Globus pallidus (tissue), 1 donor: ENCODE results near the gene CEP170B.
"Not testable (repeated sequence)": the region's sequence is repeated elsewhere in the genome, so short reads cannot be mapped to it uniquely, and the experiment has no call there.

Experiments used
- DNase-seq: peaks from one replicate; pipeline ENCODE4 v3.0.0-alpha.2; 2015; ENCODE audit warnings: low spot score

Gene CEP170B

DNA sequence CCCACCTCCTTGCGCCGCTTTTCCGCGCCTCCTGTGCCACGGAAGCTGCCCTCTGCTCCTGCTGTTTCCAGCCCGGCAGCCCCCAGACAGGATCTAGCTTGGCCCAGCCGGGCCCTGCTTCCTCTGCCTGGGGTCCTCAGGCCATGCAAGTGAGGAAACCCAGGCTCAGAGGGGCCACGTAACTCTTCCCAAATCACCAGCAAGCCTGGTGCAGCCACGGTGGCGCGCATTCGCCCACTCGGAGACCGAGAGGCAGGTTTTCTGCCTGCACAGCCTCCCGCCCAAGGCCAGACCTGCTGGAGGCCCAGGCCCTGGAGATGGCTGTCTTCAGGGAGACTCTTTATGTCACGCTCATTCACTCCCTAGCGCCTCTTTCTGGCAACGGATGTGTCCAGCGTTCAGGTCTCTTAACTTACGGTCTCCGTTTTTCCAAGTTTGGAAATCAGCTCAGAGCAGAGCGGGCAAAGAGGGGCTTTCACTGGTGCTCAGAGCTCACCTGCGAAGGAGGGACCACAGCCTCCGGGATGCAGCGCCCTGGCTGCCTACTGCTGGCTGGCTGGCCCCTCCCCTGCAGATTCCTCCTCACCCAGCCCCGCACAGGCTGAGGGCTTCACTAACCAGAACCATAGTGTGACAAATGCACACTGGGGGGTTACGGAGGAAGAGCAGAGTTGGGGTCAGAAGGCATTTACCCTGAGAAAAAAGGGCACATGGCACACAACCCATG lies 20.6 kb upstream of the CEP170B start:
- no peak for DNase-seq

DNA sequence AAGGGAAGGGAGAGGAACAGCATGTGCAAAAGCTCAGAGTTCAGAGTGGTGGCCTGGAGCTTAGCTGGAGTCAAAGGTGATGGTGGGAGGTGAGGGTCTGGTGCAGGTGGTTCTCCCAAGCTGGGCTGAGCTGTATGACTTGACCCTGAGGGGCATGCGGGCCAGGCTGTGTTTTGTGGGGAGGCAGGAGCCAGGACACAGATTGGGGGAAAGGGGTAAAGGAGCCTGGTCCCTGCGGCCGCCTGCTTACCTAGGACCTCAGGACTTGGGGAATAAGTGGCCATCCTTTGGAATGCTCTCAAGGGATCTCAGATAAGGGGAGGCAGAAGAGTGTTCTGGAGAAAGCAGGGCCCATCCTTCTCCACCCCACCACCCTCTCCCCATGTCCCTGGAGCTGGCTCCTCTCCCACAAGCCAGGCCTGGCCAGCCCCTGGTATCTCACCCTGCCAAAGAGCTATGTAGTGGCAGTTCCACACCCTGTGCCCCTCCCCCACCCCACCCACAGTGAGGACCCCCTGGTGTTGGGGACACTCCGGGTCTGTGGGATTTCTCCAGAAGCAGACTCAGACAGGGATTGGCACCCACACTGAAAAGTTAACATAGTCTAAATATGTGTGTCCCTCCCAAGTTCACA lies 19.9 kb upstream of the CEP170B start:
- DNase-seq, result no peak

DNA sequence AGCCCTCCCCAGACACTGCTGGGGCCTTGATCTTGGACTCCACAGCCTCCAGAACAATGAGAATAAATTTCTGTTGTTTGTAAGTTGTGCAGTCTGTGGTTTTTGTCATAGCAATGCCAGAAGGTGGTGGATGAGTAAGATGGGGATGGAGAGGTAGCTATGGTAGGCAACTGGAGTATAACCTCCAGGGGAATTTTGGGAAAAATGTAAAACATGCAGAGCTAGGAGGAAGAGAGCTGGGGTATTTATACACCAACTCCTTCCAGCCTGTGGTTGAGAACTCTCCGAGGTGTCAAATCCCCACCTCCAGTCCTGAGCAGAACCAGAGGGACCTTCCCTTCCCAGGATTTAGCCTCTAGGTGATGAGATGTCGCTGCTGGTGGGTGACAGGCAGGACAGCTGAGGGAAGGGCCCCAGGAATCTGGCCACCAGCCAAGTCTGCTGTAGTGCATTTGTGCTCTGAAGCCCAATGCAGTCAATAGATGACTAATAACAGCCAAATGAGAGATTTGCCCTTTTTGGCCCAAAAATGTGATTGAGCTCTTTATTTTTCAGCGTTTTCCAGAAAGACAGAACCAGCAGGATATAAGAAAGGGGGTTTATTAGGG lies 19.1 kb upstream of the CEP170B start:
- no peak for DNase-seq

DNA sequence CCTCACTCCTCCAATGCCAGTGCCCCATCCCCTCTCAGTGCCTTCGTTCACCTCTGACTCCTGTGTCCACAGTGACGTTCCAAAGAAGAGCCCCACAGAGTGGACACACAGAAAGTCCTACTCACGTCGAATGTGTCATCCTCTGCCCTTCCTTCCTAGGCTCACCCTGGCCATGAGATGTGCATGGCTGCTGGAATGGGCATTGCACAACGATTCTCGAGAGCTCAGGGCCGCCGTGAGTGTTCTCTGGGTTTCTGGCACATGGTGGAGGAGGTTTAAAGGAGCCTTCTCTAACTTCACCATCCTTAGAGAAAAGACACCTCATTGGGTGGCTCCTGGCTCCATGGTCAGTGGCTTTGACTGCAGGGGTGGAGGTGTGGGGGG lies 12.8 kb upstream of the CEP170B start:
- no peak for DNase-seq

DNA sequence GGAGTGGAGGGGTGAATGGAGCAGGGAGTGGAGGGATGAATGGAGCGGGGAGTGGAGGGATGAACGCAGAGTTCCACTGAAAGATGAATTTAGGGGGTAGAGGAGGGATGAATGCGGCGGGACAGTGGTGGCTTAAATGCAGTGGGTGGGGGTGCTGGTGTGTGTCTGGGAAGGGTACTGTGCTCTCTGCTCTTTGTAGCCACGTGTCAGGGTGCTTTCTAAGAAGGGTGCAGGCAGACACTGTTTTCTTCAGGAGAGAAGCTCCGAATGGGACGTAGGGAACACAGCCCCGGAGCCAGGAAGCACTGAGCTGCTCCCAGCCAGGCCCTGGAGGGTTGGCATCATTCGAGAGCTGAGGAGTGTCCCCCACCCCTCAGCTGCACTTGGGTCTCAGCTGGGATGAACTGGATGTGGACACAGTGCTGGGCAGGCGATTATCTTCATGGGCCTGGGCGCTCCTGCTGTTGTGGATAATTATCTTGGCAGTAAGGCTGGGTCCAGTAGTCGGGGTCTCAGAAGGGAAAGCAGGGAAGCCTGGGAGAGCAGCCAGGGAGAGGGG lies 9.5 kb upstream of the CEP170B start:
- no peak for DNase-seq

GRCh38 chr14:104856157-104856868 lies 8.8 kb upstream of the CEP170B start:
- no peak for DNase-seq

DNA sequence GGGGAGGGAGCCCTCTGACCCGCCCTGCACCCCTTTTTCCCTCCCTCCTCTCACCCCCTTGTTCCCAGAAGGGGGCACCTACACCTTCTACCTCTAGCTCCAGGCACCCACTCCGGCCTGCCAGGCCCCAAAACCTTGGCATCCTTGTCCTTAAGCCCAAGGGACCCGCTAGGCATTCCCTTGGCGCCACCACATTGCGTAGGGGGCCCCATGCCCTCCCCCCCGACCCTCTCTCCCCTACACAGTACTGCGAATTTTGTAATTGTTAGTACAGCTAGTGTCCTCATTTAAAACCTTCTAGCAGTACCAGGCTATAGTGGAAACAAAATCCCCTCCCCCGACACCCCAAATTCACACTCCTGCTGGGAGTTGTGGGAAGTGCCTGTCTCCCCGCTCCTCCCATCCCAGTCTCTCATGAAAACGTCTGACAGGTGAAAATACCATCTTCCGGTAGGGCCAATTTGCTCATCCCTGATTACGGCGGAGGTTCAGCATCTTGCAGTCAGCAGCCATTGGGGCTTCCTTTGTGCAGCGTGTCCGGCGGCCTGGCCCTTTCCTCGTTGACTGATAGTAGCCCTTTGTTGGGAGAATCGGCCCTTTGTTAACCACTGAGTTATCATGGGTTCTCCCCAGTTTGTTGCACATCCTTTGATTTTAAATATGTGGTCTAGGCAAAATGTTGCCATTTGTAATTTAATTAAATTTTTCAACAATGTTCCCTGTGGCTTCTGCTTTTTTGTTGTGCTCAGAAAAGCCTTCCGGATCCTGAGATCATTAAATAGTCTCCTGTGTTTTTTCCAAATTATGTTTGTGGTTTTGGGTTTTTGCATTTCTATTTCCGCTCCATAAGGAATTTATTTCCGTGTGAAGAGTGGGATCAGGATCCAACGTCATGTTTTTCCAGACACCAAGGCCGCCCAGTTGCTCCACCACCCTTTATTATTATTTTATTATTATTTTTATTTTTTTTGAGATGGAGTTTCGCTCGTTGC lies 7.9 kb upstream of the CEP170B start:
- peak; percentile 86 for DNase-seq

DNA sequence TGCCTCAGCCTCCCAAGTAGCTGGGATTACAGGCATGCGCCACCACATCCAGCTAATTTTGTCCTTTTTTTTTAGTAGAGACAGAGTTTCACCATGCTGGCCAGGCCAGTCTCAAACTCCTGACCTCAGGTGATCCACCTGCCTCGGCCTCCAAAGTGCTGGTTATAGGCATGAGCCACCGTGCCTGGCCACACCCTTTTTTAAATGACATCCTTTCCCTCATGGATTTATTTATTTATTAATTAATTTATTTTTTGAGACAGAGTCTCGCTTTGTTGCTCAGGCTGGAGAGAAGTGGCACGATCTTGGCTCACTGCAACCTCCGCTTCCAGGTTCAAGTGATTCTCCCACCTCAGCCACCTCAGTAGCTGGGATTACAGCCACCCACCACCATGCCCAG lies 7.1 kb upstream of the CEP170B start:
- DNase-seq, result not testable (repeated sequence)

GRCh38 chr14:104858811-104859426 lies 6.1 kb upstream of the CEP170B start:
- DNase-seq, result no peak

GRCh38 chr14:104859900-104860299 lies 5.2 kb upstream of the CEP170B start:
- DNase-seq, result no peak

DNA sequence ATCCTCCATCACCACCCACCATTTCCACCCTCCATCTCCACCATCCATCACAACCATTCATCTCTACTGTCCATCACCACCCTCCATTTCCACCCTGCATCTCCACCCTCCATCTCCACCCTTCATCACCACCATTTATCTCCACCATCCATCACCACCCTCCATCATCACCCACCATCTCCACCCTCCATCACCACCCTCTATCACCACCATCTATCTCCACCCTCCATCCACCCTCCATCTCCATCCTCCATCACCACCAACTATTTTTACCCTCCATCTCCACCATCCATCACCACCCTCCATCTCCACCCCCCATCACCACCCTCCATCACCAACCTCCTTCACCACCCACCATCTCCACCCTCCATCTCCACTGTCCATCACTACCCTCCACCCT lies 4.7 kb upstream of the CEP170B start:
- no peak for DNase-seq

DNA sequence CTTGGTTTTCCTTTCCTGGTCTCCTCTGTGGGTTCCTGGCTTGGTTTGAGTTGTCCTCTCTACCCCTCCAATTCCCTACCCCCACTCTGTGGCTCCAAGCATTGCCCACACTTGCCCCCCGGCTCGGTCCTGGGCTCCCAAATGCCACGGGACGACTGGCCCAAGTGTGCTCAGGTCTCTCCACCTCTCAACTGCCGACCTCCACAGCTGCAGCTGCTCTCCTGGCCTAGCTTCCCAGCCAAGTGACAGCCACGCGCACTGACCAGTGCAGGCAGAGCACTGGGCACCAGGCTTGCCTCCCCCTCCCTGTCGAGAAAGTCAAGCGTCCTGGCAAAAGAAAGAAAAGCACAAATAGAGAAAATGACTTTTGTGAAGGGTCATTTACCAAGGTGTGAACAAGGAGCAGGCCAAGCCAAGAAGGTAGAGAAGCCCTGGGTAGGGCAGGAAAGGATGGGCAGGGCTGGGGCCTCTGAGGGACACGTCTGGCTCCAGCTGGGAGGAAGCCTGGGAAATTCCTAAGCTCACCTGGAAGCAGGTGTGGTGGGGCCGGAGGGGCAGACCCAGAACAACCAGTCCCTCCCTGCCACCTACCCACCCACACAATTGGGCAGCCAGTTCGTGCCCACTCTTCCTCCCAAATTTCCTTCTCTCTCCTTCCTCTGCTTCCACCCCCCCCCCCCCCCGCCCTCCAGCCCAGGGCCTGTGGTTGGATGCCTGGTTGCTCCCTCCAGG lies 1.8 kb upstream of the CEP170B start:
- no peak for DNase-seq

- DNase-seq, result no peak
Measured at GRCh38 chr14:104863923-104864266, 1.2 kb upstream of the CEP170B start.

DNA sequence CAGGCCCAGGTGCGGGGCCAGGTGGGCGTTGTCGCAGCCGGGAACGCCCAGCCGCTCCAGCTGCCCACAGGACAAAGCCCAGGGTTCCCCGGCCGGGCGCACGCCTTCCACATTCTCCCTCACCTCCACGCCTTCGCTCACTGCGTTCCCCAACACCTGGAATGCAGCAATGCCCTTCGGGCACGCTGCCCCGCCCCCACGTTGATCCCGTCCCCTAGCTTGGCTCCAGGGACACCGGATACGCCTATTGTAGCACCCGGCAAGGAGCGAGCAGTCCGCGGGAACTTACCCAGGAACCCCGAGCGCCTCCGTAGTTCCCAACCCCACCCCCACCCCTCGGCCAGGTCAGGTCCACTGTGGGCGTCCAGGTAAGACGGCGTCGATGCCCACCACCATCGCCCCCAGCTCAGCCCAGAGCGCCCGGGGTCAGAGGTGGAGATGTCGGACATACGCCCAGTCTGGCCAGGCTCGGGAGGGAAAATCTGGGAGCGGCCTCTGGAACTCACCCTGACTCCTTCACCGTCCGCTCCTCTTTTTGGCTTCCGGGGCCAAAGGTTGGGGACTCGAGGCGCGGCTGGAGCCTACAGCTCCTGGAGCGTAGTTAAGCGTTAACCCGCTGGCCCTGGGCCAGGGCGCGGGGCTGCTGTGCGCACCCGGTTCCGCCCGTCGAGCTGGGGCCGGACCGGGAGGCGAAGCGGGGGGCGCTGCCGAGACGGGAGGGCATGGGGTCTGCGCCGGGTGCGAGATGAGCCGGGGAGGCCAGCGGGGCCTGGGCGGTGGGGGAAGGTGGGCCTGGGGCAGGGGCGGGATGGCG lies 594 bp upstream of the CEP170B start:
- no peak for DNase-seq

DNA sequence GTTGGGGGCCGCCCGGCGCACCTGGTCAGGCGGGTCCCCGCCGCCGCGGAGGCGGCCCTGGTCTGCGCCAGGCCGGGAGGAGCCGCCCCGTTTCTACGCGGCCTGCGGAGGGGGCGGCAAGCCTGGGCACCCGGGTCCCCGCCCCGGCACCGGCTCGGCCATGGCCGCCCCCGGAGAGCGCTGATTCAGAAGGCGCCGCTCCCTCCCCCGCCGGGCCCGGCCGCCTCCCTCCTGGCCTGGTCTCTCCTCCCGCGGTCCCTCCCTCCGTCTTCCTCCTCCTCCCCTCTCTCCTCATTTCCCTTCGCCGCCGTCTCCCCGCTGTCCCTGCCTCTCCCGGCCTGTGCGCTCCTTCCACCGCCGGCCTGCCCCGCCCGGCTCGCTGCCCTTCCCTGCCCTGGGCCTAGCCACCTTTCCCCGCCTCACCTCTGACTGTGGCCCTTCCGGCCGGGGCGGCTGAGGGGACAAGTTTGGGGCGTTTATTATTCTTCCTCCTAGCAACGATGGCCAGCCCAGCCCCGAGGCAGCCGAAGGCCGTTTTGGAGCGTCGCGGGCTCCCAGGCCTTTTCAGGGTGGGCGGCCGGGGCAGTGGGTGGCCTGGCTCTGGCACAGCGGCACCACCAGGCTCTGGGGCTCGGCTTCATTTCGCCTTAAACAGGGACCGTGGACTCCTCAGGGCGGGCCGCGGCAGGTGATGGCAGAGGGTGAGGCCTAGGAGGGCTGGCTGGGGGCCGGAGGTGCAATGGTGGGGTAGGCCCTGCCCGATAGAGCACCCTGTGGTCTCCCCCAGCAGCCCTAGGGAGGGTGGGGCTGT lies 768 bp downstream of the CEP170B start:
- DNase-seq, result no peak

- DNase-seq, result no peak
Measured at GRCh38 chr14:104866451-104867370, 1.6 kb downstream of the CEP170B start.

DNA sequence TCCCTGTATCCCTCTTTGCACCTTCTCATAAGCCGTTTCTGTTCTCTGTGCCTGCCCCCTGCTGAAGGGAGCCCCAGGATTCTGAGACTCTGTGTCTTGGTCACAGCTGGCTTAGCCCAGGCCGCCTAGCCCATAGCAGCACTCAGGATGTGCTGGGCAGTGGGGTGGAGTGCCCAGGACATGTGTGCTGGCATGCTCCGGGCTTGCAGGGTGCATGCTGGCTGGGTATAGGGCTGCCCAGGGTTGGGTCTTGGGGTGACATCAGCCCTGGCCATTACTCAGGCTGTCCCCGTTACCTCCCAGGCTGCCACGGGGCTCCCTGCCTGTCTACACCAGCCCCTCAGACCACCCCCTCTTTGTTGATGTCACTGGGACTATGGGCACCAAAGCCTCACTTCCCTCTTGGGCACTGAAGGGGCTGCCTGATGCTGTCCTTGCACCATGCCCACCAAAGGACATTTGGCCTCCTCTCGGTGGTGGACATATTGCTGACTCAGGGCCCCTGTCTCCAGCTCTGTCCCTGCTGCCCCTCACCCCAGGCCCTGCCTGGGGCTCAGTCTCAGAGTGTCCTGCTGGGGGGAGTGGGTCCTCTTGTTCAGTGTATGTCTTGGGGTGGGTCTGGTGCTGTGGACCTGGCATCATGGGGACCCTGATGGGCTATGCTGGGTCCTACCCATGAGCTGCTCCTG lies 2.4 kb downstream of the CEP170B start:
- DNase-seq, result no peak
